ENCODE data around the gene DLG3. TPM values are rescaled to one million over a fixed set of nuclear protein-coding genes. Genes with fewer than 3 reads are reported as not detected.

Gene DLG3
- total and polyA plus RNA-seq, 10 of the 15 experiments (the other 5 are each of a cell fraction or from before 2014, with no cell fraction given): 1.3 to 32.2 (median 3.9) TPM

DNA sequence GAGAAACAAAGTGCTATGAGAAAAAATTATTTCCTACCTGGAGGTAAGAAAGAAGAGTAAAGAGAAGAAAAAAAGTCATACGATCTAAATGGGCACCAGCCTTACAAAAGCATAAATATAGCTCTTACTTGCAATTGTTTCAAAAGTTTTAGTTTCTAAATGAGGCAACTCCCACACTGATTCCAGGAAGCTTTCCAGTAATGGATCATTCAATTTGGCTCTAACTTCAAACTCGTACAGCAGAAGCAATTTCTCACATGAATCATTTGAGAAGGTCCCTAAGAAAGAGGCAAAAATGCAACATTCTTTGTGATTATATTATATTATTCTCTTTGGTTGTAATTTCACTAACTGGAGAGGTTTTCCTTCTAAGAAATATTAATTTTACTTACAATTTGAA is 109.9 kb downstream of the DLG3 start:
- ChIA-PET RAD21 (ENCODE audit: unreplicated experiment) (interaction anchor here (0.8 to 0.9 kb wide), 2 partner anchors 103 to 119 kb away, joined by 3 to 6 read pairs; no protein-coding TSS in a partner anchor), CTCF (interaction anchor here (0.8 to 2.0 kb wide), 7 partner anchors 10 to 131 kb away, joined by 3 to 10 read pairs (median 5); partner anchors contain the start of gene GDPD2), SMC1A (ENCODE audit: uncharacterized antibody, unreplicated experiment) (interaction anchor here (1.3 kb wide), 1 partner anchor 99 kb away, joined by 4 read pairs; no protein-coding TSS in a partner anchor), POLR2A (no interaction called here)
- ATAC-seq (no peak), FAIRE-seq (no peak), DNase-seq (ENCODE audit: low read depth, low spot score) (no peak)
- H3K36me3 ChIP-seq (ENCODE audit: control insufficient read depth in 2 of 2, insufficient read depth in 2 of 2, low read length in 1 of 2): no peaks in the 10 kb centered on the region
- H3K4me1 ChIP-seq (ENCODE audit: control insufficient read depth, insufficient read depth, low read length): no peaks in the 10 kb centered on the region
- no peaks in the 10 kb centered on the region for H3K79me2 ChIP-seq (ENCODE audit: control insufficient read depth, insufficient read depth, low read length)
- TF ChIP-seq RELA (IDR thresholded peaks at IDR 0.05; ENCODE audit: borderline replicate concordance, partially characterized antibody) (no peak), ZNF622 (IDR thresholded peaks at IDR 0.05) (no peak), TAF1 (IDR thresholded peaks at IDR 0.05; ENCODE audit: borderline replicate concordance, low read depth, low read length) (no peak), ESRRA (IDR thresholded peaks at IDR 0.05; ENCODE audit: low read length) (no peak), NBN (IDR thresholded peaks at IDR 0.05) (no peak), ZNF207 (IDR thresholded peaks at IDR 0.05; ENCODE audit: borderline replicate concordance) (no peak), MYB (IDR thresholded peaks at IDR 0.05; ENCODE audit: borderline replicate concordance, low read depth, low read length) (no peak), CHD4 (IDR thresholded peaks at IDR 0.05) (no peak), JUNB (IDR thresholded peaks at IDR 0.05) (no peak), MYC (IDR thresholded peaks at IDR 0.05; ENCODE audit: insufficient read depth, insufficient read length, insufficient replicate concordance, low read length, severe bottlenecking) (no peak)
- TF ChIP-seq, protein P1, sequence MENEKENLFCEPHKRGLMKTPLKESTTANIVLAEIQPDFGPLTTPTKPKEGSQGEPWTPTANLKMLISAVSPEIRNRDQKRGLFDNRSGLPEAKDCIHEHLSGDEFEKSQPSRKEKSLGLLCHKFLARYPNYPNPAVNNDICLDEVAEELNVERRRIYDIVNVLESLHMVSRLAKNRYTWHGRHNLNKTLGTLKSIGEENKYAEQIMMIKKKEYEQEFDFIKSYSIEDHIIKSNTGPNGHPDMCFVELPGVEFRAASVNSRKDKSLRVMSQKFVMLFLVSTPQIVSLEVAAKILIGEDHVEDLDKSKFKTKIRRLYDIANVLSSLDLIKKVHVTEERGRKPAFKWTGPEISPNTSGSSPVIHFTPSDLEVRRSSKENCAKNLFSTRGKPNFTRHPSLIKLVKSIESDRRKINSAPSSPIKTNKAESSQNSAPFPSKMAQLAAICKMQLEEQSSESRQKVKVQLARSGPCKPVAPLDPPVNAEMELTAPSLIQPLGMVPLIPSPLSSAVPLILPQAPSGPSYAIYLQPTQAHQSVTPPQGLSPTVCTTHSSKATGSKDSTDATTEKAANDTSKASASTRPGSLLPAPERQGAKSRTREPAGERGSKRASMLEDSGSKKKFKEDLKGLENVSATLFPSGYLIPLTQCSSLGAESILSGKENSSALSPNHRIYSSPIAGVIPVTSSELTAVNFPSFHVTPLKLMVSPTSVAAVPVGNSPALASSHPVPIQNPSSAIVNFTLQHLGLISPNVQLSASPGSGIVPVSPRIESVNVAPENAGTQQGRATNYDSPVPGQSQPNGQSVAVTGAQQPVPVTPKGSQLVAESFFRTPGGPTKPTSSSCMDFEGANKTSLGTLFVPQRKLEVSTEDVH (IDR thresholded peaks at IDR 0.05; ENCODE audit: low read depth, partially characterized antibody): no peak
- TF ChIP-seq, protein P2, sequence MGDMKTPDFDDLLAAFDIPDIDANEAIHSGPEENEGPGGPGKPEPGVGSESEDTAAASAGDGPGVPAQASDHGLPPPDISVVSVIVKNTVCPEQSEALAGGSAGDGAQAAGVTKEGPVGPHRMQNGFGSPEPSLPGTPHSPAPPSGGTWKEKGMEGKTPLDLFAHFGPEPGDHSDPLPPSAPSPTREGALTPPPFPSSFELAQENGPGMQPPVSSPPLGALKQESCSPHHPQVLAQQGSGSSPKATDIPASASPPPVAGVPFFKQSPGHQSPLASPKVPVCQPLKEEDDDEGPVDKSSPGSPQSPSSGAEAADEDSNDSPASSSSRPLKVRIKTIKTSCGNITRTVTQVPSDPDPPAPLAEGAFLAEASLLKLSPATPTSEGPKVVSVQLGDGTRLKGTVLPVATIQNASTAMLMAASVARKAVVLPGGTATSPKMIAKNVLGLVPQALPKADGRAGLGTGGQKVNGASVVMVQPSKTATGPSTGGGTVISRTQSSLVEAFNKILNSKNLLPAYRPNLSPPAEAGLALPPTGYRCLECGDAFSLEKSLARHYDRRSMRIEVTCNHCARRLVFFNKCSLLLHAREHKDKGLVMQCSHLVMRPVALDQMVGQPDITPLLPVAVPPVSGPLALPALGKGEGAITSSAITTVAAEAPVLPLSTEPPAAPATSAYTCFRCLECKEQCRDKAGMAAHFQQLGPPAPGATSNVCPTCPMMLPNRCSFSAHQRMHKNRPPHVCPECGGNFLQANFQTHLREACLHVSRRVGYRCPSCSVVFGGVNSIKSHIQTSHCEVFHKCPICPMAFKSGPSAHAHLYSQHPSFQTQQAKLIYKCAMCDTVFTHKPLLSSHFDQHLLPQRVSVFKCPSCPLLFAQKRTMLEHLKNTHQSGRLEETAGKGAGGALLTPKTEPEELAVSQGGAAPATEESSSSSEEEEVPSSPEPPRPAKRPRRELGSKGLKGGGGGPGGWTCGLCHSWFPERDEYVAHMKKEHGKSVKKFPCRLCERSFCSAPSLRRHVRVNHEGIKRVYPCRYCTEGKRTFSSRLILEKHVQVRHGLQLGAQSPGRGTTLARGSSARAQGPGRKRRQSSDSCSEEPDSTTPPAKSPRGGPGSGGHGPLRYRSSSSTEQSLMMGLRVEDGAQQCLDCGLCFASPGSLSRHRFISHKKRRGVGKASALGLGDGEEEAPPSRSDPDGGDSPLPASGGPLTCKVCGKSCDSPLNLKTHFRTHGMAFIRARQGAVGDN (IDR thresholded peaks at IDR 0.05): no peak
- TF ChIP-seq, protein P3, sequence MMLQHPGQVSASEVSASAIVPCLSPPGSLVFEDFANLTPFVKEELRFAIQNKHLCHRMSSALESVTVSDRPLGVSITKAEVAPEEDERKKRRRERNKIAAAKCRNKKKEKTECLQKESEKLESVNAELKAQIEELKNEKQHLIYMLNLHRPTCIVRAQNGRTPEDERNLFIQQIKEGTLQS (IDR thresholded peaks at IDR 0.05; ENCODE audit: borderline replicate concordance, extremely low read depth, low read depth, low read length): no peak
- no peak overlapping the region for H3K4me3 ChIP-seq
- no peak overlapping the region for H3K27ac ChIP-seq (ENCODE audit: control insufficient read depth, insufficient read depth)
- no peaks in the 10 kb centered on the region for H4K20me1 ChIP-seq (ENCODE audit: control insufficient read depth, insufficient read depth)
- H3K9ac ChIP-seq (ENCODE audit: control insufficient read depth, insufficient read depth, low read length): no peak overlapping the region
- no peak overlapping the region for H3K4me2 ChIP-seq (ENCODE audit: control insufficient read depth, insufficient read depth)
- no TSS peak for BruUV-seq (replicated peaks)
- WGBS (ENCODE audit: insufficient coverage, insufficient replicate concordance, low lambda C conversion rate, missing lambda C conversion rate): 4% methylated on average over 2 of the region's 2 CpGs
- in situ Hi-C loops (cut with MboI) (no loop called here), intact Hi-C loops (cut with micrococcal nuclease; ENCODE audit: unreplicated experiment) (loop anchor here (2.0 to 5.0 kb wide), 2 partner anchors 100 to 117 kb away; no protein-coding TSS in a partner anchor)
- no peaks in the 10 kb centered on the region for H3K27me3 ChIP-seq (replicated peaks in 1 of 2; ENCODE audit: control insufficient read depth in 2 of 2, insufficient read depth in 2 of 2, low read length in 1 of 2)
- no peak overlapping the region for H2AFZ ChIP-seq (ENCODE audit: control insufficient read depth, low read depth, low read length)
- H3K9me3 ChIP-seq (replicated peaks; ENCODE audit: control insufficient read depth, insufficient read depth, low read length): no peaks in the 10 kb centered on the region
